Cortex of kidney (tissue), 1 donor: ENCODE data around the gene TOMM40.

ENCODE experiments used
- DNase-seq: peaks from one replicate; lab custom pipeline; 2025; lab: John Stamatoyannopoulos, UW

Gene TOMM40

DNA sequence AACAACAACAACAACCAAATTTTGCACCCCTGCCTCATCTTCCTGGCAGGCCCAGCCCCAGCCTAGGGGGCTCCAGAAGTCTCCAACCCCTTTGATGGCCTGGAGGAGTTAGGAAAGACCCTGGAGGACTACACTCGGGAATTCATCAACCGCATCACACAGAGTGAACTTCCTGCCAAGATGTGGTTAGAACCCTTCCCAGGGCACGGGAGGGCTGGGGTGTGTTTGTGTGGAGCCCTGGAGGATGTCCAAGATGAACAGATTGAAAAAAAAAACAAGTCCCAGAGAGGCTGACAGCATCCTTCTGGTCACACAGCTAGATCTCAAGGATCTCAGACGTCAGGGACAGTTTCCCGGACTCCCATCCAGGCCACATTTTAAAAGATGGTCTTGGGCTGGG lies 36.7 kb downstream of the TOMM40 start:
- DNase-seq, result no peak

DNA sequence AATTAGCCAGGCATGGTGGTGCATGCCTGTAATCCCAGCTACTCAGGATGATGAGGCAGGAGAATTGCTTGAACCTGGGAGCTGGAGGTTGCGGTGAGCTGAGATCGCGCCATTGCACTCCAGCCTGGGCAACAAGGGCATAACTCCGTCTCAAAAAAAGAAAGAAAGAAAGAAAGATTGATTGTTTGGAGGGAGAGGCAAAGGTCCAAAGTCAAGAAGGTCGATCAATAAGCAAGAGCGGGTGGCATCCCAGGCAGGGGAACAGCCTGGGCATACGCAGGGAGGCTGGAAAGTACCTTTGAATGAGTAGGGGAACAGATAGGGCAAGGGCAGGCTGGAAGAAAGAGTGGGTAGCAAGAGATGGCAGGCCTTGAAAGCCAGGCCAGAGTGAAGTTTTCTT lies 39.0 kb downstream of the TOMM40 start:
- no peak for DNase-seq

DNA sequence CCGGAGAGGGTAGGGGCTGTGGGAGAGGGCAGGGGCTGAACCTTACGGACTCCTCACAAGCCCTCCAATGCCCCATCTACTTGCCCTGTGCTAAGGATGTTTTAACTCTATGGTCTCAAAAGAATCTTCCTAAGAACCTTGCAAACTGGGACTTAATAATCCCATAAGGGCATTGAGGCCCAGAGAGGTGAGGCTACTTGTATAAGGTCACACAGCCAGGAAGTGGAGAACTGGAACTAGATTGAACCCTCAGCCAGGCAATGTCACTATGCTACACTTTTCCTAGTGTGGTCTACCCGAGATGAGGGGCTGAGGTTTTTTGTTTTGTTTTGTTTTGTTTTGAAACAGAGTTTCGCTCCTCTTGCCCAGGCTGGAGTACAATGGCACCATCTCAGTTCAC lies 40.5 kb downstream of the TOMM40 start:
- no peak for DNase-seq

DNA sequence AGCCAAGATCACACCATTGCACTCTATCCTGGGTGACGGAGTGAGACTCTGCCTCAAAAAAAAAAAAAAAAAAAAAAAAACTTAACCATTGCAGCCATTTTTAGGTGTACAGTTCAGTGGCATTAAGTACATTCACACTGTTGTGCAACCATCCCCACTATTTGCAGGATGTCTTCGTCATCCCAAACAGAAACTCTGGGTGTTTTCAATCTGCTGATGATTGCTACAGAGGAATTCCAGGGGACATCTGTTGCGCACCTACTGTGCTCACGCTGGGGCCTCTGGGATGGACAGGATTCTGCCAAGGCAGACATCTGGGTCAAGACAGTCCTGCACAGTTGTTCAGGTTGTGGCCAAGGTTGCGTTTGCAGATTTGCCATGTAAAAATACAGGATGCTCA lies 48.6 kb downstream of the TOMM40 start:
- no peak for DNase-seq

DNA sequence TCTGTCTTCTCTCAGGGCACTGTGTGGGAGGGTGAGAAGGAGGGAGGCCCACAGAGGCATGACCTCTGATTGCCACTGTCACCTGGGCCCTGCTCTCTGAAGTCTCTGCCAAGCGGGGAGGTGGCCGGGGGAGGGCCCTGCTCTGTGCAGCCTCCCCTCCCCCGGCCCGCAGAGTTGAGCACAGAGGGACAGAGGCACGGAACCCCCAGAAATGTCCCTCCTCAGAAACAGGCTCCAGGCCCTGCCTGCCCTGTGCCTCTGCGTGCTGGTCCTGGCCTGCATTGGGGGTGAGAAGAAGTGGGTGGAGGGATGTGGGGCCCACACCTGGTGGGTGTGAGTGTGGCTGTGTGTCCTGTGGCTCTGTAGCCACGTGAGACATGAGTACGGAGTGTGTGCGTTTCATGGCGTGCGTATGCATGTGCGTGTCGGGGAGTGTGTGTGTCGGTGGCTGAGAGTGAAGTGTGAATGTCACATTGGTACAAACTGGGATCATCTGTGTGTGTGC lies 51.1 kb downstream of the TOMM40 start, which contains the start of gene APOC4:
Gene APOC4 (plus strand): TSS at position 171 of the 505 bp plus-strand sequence. CDS start 41 bp downstream, at position 212.
- no peak for DNase-seq

DNA sequence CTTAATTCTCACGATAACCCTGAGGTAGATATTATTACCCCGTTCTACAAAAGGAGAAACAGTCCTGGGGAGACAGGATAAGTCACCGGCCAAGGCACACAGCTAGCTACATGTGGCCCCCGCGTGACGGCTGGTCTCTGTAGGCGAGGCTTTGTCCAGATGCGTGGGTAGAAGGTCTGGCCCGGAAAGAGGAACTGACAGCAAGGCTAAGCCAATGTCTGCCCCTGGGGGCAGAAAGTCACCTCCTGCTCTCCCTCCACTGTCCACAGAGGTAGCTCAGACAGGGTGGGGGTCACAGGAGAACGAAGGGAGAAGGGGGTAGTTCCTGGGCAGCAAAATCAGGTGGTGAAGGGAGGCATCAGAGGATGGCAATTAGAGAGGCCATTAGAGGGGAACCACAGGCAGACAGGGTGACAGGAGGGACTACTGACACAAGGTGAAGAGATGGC lies 52.8 kb downstream of the TOMM40 start:
- DNase-seq, result no peak

DNA sequence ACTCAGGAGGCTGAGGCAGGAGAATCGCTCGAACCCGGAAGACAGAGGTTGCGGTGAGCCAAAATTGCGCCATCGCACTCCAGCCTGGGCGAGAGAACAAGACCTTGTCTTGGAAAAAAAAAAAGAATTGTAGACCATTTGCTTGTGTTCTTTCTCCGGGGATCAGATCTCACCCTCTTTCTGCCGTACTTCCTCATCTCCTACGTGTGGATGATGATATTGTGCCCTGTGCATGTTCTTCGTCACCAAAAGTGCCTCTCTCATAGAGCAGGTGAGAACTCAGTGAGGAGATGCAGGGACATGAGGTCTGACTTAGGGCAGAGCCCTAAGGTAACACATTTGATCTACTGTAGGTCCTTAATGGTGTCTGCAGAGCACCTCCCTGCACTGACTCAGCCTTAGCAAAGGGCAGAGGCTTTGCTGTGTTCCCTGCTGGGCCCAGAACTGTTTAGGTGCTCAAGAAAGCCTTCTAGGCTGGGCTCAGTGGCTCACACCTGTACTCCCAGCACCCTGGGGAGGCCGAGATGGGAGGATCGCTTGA lies 56.1 kb downstream of the TOMM40 start:
- DNase-seq, result no peak

DNA sequence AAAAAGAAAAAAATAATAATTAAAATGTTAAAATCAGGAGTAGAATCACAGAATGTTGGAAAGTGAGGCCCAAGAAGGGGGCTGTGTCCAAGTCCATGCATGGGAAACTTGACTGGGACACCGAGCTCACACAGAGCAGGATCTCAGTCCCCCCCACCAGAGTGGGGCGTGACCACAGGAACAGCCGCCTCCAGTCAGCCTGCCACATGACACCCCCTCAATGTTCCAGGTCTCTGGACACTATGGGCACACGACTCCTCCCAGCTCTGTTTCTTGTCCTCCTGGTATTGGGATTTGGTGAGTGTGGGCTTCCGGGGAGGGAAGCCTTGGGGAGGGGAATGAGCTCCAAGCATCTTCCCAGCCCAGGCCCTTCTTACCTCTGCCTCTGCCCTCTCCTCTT lies 57.2 kb downstream of the TOMM40 start:
- DNase-seq, result no peak

DNA sequence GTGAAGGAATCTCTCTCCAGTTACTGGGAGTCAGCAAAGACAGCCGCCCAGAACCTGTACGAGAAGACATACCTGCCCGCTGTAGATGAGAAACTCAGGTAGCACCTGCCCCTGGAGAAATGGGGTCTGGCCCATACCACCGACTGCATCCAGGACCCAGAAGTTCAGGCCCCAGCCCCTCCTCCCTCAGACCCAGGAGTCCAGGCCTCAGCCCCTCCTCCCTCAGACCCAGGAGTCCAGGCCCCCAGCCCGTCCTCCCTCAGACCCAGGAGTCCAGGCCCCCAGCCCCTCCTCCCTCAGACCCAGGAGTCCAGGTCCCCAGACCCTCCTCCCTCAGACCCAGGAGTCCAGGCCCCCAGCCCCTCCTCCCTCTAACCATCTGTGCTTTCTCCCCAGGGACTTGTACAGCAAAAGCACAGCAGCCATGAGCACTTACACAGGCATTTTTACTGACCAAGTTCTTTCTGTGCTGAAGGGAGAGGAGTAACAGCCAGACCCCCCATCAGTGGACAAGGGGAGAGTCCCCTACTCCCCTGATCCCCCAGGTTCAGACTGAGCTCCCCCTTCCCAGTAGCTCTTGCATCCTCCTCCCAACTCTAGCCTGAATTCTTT lies 57.8 kb downstream of the TOMM40 start:
- DNase-seq, result no peak

DNA sequence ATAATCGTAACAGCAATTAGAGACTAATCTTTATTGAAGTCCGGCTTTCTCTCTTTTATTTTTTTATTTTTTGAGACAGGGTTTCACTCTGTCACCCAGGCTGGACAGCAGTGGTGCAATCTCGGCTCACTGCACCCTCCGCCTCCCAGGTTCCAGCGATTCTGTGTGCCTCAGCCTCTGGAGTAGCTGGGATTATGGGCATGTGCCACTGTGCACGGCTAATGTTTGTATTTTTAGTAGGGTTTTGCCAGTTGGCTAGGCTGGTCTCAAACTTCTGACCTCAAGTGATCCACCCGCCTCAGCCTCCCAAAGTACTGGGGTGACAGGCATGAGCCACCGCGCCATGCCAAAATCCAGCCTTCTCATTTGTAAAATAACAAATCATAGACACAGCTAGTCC lies 58.5 kb downstream of the TOMM40 start:
- no peak for DNase-seq

DNA sequence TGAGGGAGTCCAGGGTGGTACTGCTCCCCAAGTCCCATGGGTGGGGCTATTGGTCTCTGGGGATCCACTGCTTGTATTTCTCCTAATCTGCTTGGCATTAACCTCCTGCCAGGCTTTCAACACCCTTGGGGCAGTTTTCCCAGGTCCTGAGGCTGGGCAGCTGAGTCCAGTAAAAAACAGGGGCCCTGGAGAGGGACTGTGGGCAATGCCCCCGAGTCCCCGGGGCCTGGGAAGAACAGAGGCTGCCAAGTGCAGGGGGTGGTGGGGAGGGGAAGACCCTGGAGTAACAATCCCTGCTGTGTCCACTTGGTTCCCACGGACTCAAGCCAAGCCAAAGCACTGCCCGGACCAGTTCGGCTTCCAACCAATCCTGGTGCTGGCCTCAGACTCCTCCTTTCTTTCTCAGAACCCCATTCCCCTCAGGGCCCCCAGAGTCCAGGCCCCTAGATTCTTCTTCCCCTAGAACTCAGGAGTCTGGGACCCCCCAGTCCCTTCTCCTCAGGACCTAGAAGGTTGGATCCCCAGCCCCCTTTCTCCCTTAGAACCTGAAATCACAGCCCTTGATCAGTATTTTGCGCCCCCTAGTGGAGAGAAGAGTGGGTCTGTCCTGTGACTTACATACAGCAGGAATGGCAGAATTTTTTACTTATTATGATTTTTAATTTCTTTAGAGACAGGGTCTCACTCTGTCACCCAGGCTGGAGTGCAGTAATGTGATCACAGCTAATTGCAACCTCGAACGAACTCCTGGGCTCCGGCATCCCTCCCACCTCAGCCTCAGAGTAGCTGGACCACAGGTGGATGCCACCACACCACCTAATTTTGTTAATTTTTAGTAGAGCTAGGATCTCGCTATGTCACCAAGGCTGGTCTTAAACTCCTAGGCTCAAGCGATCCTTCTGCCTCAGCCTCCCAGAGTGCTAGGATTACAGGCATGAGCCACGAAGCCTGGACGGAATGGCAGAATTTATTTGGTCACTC lies 60.4 kb downstream of the TOMM40 start:
- no peak for DNase-seq
